RPMI8226 (cell line): ENCODE measurements around the gene DDO.

Experiments
- DNase-seq: peaks from one replicate; pipeline ENCODE4 v3.0.0-alpha.2; 2015

The DDO gene

GRCh38 chr6:110419028-110419739, 3.8 kb upstream of the DDO start:
- peak; percentile 18 for DNase-seq

- no peak for DNase-seq
Observed at GRCh38 chr6:110418594-110418993, 3.2 kb upstream of the DDO start.

- DNase-seq = no peak
Observed at GRCh38 chr6:110414669-110415068, 706 bp downstream of the DDO start.

GRCh38 chr6:110412360-110412759, 3.0 kb downstream of the DDO start:
- DNase-seq = no peak

- no peak for DNase-seq
Observed at GRCh38 chr6:110410511-110410910, 4.9 kb downstream of the DDO start.

- no peak for DNase-seq
Observed at GRCh38 chr6:110409794-110410193, 5.6 kb downstream of the DDO start.

DNA sequence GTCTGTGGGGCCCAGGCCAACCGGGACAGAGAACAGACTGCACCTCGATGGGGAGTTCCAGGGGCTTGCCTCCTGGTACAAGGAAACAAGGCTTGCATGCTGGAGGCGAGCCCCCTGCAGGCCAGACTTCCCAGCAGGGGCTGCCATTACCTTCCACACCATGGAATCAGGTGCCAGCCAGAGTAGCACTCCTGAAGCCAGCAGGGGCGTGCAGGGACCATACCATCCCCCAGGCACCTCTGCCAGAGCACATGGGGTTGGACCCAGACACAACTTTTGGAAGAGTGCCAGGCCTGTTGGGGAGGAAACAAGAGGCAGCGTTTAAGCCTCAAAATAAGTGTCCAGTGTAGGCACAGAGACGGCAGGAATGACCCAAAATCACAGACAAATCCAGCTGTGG, 6.5 kb downstream of the DDO start:
- peak; percentile 8 for DNase-seq

GRCh38 chr6:110404607-110405006, 10.8 kb downstream of the DDO start:
- no peak for DNase-seq

DNA sequence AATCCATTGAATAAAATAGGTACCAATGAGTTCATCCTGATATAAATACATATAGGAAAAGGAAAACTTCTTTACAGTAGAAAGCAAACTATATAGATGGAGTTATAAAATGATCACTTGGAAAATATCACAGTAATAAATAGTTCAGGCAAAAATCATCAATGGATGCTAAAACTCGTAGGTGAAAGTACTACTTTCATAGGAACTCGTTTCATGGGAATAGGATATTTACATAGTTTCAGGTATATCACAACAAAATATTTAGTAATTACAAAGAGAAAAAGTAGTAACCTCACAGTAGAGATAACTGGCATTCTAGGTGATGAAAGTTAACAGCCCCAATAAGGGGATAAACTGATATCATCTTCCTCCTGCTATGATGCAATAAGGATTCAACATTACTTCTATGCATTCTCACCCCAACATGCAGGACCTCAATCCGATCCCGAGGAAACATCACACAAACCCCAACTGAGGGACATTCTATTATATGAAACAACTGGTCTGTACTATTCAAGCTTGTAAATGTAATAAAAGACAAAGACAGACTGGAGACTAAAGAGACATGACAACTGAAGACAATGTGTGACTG, 13.7 kb downstream of the DDO start:
- DNase-seq = no peak

DNA sequence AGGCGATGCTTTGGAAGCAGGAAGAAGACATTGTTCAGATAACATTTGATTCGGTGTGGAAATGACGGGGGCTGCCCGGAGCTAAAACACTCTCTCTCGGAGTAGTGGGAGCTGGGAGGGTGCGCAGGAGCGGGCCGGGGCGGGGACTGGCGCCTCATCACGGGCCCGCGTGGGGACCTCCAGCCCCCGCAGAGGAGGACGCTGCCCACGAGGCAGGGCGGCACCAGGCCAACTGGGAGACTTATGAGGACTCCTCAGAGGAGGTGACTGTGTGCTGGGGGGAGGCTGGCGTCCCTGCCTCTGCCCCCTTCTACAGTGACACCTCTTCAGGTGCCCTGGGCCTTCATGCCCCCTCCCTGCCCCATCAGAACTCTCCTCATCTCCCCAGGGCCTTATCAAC, 15.2 kb downstream of the DDO start:
- DNase-seq = no peak

- no peak for DNase-seq
Observed at GRCh38 chr6:110399219-110400071, 15.9 kb downstream of the DDO start.

- no peak for DNase-seq
Observed at GRCh38 chr6:110398778-110399177, 16.6 kb downstream of the DDO start.

GRCh38 chr6:110395221-110395620, 20.2 kb downstream of the DDO start:
- no peak for DNase-seq

DNA sequence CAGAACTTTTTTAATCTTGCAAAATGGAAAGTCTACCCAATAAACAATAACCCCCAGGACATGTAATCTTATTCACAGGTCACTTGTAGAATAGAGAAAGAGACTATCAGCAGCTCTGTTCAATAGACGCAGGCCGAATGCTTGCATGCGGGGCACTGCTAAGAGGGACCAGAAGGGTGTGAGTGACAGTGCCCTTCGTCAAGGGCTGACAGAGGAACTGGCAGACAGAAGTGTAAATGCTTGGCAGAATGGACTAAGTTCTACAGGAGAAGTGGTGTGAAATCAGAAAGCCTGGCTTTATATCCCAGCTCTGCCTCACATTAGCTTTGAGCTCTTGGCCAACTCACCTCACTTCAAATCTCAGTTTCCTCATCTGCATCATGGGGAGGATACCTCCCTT, 21.0 kb downstream of the DDO start:
- DNase-seq = no peak

GRCh38 chr6:110392727-110393126, 22.6 kb downstream of the DDO start:
- no peak for DNase-seq

- DNase-seq = no peak
Observed at GRCh38 chr6:110390404-110390803, 25.0 kb downstream of the DDO start.

DNA sequence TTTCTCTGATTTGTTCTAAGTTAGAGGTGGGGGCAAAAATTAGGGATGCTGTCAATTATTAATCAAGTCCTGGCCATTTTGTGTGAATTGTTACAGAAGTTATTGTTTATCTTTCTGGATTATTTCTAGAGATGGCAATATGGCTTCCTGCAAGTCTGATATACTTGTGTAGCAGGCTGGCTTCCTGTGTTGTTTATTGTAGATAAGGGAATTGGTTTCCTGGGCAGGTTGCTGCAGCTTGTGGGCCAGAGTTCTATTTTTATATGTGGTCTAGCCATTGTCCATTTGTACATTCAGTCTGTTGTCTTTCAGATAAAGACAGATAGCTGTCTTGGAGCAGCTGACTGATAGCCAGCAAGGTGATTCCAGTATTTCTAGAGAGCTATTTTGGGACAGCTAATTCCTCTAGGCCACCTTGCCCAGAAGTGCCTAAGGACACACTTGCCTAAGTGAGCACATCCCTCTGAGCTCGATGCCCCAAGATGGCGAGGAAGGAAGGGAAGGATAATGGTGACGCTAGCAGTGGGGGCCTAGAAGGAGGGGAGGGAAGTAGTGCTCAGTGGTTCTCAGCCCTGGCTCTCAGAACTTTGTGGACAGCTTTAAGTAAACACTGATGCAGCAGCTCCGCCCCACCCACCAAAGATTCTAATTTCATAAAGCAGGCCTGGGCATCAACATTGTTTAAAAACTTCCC, 25.5 kb downstream of the DDO start:
- DNase-seq = no peak

GRCh38 chr6:110387986-110388385, 27.4 kb downstream of the DDO start:
- no peak for DNase-seq

DNA sequence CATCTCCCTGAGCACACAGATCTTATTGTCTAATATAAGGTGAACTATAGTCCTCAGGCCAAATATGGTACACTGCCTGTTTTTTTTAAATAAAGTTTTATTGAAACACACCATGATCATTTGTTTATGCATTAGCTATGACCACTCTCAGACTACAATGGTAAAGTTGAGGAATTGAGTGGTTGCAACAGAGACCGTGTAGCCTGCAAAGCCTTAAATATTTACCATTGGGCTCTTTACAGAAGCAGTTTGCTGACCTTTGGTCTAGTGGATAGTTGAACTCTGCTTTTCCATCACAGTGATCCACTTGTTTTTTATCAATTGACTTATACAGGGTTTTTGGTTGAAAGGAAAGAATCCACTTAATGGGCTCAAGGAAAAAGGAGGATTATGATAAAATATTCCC, 29.9 kb downstream of the DDO start:
- DNase-seq = no peak

DNA sequence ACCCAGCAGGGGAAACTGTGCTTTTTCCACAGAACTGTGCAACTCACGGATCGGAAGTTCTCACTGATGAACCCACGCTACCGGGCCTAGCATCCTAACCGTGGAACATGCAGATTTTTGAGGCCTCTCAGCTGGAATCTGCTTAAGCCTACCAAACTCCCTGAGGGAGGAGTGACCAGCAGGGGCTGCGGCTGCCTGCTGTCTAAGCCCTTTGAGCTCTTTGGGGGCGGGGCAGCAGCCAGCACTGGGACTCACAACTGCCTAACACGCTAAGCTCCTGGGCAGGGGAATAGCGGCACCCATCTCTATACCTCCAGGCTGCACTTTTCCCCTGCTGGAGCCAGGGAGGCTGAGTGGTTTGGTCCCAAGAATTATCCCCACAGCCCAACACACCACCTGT, 36.8 kb downstream of the DDO start:
- DNase-seq = no peak

DNA sequence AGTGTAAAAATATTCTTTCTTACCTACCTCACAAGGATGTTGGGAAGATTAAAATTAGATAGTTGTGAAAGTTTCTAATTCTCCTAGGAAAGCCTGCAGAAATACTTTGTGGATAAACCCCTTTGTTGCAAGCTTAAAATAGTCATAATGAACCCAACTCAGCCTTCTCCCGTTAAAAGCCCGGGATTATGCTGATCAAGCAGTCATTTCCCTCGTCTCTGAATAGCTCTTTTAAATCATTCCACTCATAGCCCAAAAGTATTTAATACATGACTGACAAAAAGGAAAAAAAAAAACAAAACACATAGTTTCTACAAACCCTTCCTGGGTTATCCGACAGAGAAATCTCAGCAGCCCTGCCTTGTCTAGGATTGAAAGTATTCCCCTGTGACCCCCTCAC, 46.3 kb downstream of the DDO start:
- DNase-seq = no peak

- no peak for DNase-seq
Observed at GRCh38 chr6:110368284-110368683, 47.1 kb downstream of the DDO start.

GRCh38 chr6:110367825-110368224, 47.5 kb downstream of the DDO start:
- DNase-seq = no peak
